ENCODE results near the gene ZC3HAV1.
A peak's percentile ranks its signal among the peaks of the same experiment; 100 is the strongest.

ZC3HAV1 gene

DNA sequence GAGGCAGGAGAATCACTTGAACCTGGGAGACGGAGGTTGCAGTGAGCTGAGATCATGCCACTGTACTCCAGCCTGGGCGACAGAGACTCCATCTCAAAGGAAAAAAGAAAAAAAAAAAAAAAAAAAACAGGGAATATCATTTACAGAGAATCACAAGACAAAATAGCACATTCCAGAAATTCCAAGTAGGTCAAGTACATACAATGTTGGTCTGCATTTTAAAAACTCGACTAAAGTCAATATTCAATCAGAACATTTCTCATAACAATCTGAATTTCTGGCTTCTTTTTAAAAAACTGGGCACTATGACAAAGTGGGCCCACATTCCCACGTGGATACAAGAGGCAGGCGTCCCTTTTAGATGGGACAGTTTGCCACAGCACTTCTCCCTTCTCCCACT lies 86.4 kb downstream of the ZC3HAV1 start:
- TF ChIP-seq, protein P1, sequence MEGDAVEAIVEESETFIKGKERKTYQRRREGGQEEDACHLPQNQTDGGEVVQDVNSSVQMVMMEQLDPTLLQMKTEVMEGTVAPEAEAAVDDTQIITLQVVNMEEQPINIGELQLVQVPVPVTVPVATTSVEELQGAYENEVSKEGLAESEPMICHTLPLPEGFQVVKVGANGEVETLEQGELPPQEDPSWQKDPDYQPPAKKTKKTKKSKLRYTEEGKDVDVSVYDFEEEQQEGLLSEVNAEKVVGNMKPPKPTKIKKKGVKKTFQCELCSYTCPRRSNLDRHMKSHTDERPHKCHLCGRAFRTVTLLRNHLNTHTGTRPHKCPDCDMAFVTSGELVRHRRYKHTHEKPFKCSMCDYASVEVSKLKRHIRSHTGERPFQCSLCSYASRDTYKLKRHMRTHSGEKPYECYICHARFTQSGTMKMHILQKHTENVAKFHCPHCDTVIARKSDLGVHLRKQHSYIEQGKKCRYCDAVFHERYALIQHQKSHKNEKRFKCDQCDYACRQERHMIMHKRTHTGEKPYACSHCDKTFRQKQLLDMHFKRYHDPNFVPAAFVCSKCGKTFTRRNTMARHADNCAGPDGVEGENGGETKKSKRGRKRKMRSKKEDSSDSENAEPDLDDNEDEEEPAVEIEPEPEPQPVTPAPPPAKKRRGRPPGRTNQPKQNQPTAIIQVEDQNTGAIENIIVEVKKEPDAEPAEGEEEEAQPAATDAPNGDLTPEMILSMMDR (IDR thresholded peaks at IDR 0.05; ENCODE audit: low read depth, low read length) = no peak
- TF ChIP-seq MYC (IDR thresholded peaks at IDR 0.05; ENCODE audit: low read depth, low read length) = no peak
- TF ChIP-seq, protein P2, sequence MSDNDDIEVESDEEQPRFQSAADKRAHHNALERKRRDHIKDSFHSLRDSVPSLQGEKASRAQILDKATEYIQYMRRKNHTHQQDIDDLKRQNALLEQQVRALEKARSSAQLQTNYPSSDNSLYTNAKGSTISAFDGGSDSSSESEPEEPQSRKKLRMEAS (IDR thresholded peaks at IDR 0.05; ENCODE audit: low read depth, low read length) = no peak
- no peak for DNase-seq (ENCODE audit: low read depth)
- H3K4me3 ChIP-seq (ENCODE audit: low read depth, low read length) = no peak overlapping the region

DNA sequence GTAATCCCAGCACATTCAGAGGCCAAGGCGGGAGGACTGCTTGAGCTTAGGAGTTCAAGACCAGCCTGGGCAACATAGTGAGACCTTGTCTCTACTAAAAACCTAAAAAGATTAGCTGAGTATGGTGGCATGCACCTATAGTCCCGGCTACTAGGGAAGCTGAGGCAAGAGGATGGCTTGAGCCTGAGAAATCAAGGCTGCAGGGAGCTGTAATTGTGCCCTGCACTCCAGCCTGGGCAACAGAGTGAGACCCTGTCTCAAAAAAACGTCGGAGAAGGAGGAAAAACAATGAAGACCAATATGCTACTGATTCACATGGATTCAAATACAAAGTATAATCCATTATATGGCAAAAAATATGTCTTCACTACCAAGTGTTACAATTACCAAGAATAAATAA lies 87.2 kb downstream of the ZC3HAV1 start:
- TF ChIP-seq, protein P1 (IDR thresholded peaks at IDR 0.05; ENCODE audit: low read depth, low read length) = no peak
- TF ChIP-seq MYC (IDR thresholded peaks at IDR 0.05; ENCODE audit: low read depth, low read length) (no peak), POLR2A (IDR thresholded peaks at IDR 0.05; ENCODE audit: extremely low read depth, insufficient read length) (no peak)
- TF ChIP-seq, protein P2 (IDR thresholded peaks at IDR 0.05; ENCODE audit: low read depth, low read length) = no peak
- H3K4me3 ChIP-seq (ENCODE audit: low read depth, low read length) = no peak overlapping the region
- DNase-seq (ENCODE audit: low read depth) = no peak

DNA sequence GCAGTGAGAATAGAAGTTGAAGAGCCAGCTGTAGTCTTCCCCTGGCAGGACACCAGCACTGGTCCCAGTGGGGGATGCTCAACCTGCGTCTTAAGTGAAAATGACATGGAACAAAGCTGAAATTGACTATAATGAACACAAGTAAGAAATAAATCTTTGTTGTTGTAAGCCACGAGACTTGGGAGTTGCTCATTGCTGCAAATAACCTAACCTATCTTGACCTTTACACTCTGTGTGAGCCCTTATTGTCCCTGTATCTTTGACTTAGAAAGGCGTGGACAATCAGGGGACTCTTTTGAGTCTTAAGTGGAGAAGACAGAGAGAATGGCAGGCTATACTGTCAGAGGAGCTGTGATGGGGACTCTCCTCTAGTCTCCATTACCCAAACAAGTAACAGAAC lies 90.6 kb downstream of the ZC3HAV1 start:
- no peak for DNase-seq (ENCODE audit: low read depth)
- TF ChIP-seq, protein P1 (IDR thresholded peaks at IDR 0.05; ENCODE audit: low read depth, low read length) = no peak
- TF ChIP-seq POLR2A (IDR thresholded peaks at IDR 0.05; ENCODE audit: extremely low read depth, insufficient read length) (no peak), MYC (IDR thresholded peaks at IDR 0.05; ENCODE audit: low read depth, low read length) (no peak)
- TF ChIP-seq, protein P2 (IDR thresholded peaks at IDR 0.05; ENCODE audit: low read depth, low read length) = no peak
- no peak overlapping the region for H3K4me3 ChIP-seq (ENCODE audit: low read depth, low read length)

DNA sequence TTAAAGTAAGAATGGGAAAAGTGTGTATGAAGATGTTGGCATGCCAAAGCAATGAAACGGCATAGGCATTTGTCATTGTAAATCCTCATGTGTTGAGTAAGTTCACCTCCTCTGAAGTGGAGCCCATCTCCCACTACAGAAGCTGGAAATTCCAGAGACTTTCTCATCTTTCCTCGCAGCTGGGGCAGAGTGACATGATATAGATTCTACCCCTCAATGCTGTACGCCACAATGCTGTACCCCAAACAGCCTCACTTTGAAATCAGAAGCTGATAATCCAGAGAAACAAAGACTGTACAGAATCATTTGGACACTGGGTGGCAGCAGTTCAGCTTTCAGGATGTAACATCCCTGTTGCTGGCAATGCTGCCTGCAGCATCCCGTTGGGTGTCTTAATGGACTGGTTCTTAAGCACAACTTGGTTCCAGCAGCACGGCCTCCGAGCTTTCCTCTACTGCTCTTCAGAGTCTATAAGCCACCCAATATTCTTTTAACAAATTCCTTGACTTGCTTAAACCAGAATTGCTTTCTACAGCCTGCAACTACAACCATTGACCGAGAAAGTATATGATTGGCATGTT lies 92.5 kb downstream of the ZC3HAV1 start:
- TF ChIP-seq, protein P2 (IDR thresholded peaks at IDR 0.05; ENCODE audit: low read depth, low read length) = no peak
- TF ChIP-seq, protein P1 (IDR thresholded peaks at IDR 0.05; ENCODE audit: low read depth, low read length) = peak; percentile 84
- TF ChIP-seq MYC (IDR thresholded peaks at IDR 0.05; ENCODE audit: low read depth, low read length) (no peak), POLR2A (IDR thresholded peaks at IDR 0.05; ENCODE audit: extremely low read depth, insufficient read length) (no peak)
- DNase-seq (ENCODE audit: low read depth) = peak; percentile 85
- H3K4me3 ChIP-seq (ENCODE audit: low read depth, low read length) = no peak overlapping the region

DNA sequence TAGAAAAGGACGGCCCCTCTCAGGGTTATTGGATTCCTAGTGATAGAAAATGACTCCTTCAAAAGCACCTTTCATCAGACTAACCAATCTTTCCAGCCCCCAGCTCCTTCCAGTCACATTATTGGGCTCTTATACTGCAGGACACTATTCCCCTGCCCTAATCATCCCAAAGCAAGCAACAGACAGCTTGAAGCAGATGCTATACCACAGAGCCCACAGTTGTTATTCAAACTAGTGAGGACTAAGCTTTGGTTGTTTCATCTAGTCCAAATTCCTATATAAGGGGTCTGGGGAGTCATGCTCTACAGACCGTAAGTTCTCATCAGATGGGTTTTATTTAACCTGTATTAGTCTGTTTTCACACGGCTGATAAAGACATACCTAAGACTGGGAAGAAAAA lies 98.1 kb downstream of the ZC3HAV1 start:
- no peak for TF ChIP-seq MYC (IDR thresholded peaks at IDR 0.05; ENCODE audit: low read depth, low read length)
- TF ChIP-seq POLR2A (IDR thresholded peaks at IDR 0.05; ENCODE audit: extremely low read depth, insufficient read length) = no peak
- TF ChIP-seq, protein P1 (IDR thresholded peaks at IDR 0.05; ENCODE audit: low read depth, low read length) = no peak
- TF ChIP-seq, protein P2 (IDR thresholded peaks at IDR 0.05; ENCODE audit: low read depth, low read length) = no peak
- DNase-seq (ENCODE audit: low read depth) = no peak
- no peak overlapping the region for H3K4me3 ChIP-seq (ENCODE audit: low read depth, low read length)

All from NB4 (cell line).